HG02852 (cell line): ENCODE measurements around the gene ARHGAP11A.
"Not testable (repeated sequence)": the region's sequence is repeated elsewhere in the genome, so short reads cannot be mapped to it uniquely, and the experiment has no call there.

Experiments used
- ATAC-seq: cut with Tn5 transposase; IDR thresholded peaks from one replicate; pipeline ENCODE4 v1.9.1; 2021; ENCODE audit warnings: mild to moderate bottlenecking, moderate library complexity; ENCODE audit not compliant: unreplicated experiment

ARHGAP11A gene, protein sequence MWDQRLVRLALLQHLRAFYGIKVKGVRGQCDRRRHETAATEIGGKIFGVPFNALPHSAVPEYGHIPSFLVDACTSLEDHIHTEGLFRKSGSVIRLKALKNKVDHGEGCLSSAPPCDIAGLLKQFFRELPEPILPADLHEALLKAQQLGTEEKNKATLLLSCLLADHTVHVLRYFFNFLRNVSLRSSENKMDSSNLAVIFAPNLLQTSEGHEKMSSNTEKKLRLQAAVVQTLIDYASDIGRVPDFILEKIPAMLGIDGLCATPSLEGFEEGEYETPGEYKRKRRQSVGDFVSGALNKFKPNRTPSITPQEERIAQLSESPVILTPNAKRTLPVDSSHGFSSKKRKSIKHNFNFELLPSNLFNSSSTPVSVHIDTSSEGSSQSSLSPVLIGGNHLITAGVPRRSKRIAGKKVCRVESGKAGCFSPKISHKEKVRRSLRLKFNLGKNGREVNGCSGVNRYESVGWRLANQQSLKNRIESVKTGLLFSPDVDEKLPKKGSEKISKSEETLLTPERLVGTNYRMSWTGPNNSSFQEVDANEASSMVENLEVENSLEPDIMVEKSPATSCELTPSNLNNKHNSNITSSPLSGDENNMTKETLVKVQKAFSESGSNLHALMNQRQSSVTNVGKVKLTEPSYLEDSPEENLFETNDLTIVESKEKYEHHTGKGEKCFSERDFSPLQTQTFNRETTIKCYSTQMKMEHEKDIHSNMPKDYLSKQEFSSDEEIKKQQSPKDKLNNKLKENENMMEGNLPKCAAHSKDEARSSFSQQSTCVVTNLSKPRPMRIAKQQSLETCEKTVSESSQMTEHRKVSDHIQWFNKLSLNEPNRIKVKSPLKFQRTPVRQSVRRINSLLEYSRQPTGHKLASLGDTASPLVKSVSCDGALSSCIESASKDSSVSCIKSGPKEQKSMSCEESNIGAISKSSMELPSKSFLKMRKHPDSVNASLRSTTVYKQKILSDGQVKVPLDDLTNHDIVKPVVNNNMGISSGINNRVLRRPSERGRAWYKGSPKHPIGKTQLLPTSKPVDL

DNA sequence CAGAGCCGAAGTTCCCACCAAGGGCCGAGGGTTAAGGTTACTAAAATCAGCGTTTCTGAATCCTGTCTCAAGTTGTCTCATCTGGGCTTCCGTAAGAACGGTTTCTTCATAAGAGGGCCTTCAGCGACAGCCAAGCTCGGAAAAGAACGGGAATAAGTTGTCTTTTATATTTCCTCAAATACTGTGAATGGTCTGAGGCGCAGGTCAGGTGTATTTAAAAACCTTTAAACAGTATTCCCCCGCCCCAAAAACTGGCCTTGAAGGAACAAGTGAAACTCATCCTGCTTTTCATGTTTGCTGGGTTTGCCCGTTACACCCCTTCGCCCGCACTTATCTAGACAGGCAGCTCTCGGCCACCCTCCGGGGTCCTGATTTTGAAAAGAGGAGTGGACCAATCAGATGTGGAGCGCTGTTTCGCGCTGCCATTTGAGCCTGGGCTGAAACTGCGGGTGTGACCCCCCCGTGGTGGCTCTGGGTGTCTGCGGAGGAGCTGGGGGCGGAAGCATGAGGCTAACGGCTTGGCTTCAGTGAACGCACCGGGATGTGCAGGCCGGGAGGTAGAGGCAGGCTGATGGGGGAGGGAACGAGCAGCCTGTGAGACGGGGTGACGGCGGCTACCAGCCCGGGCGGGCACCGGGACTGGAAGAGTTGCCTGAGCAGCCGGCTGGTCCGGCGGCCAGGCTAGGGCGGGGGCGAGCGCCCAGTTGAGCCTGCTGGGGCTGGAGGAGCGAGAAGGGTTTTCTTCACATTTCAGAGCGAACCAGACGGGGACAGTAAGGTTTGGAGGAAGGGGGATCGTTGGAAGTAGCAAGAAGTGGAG lies at the start of gene ARHGAP11A:
Gene ARHGAP11A, plus strand, starts transcription at position 454 of the 820 bp plus-strand sequence. CDS start 708 bp downstream, outside the sequence.
- peak; percentile 79 for ATAC-seq

DNA sequence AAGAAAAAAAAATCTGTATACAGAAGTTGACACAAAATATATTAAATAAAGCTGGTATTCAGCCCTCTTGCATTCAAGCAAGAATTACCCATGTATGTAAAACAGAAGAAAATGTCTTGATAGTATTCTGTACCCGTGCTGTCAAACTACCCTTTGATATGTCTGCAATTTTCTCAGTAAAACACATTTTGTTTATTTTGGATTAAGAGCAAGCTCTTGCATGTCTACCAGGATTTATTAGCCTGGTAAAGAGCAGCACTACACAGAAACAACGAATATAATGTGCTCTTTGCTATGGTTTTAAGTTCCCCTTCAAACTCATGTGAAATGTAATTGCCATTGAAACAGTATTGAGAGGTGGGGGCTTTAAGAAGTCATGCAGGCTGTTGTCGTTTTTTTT lies 46.3 kb upstream of the ARHGAP11A start:
- not testable (repeated sequence) for ATAC-seq

DNA sequence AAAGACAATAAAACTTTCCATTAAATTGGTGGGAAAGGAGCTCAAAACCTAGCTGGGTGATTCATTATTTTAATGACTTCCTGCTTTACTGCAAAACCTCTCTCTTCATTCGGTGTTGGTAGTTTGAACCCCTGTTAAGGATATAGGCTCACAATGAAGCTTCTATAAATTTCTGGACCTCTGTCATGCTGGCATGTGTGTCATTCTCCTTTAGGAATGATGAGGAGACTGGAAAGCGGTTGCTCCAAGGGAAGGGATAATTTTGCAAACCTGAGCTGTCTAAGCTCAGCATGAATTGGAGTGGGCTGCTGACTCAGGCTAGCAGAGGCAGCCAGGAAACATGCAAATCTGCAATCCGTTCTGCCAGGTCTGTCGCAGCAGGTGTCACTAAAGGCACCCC lies 36.8 kb upstream of the ARHGAP11A start:
- not testable (repeated sequence) for ATAC-seq

DNA sequence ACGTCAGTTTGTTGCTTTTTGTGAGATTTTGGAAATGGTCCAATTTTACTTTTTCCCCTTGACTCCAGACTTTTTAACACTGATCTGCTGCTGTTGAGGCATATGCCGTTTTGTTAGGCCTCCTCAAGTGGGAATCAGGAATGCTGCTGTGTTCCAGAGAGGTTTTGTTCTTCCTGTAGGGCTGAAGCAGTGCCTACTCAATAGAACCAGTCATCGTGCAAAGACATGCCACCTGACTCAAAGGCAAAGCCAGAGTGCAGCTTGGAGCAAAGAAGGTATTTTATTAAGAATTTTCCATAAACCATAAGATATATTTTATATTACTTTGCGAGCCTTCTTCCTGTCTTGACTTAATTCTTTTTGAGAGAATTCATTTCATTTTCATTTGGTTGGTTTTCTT lies 29.5 kb upstream of the ARHGAP11A start:
- ATAC-seq, result not testable (repeated sequence)

DNA sequence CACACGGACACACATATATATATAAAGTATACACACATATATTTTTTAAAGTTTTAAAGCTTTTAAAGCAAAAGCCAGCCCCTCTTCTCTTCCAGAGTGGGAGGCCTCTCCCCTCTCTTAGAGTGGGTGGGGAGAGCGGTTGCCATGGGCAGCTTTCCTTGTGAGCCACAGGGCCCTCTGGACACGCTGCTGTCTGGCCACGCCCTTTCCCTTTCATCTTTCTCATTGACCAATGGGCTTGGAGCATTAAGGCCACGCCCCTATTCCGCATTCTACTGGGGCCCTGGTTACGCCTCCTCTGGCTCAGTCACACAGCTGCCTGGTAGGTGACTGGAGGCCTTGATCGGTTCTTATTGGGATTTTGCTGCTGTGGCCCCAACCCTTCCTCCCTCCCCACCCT lies 22.2 kb upstream of the ARHGAP11A start, which contains the start of gene GOLGA8N:
Gene GOLGA8N, plus strand, starts transcription at position 306 of the 400 bp plus-strand sequence.
- not testable (repeated sequence) for ATAC-seq

DNA sequence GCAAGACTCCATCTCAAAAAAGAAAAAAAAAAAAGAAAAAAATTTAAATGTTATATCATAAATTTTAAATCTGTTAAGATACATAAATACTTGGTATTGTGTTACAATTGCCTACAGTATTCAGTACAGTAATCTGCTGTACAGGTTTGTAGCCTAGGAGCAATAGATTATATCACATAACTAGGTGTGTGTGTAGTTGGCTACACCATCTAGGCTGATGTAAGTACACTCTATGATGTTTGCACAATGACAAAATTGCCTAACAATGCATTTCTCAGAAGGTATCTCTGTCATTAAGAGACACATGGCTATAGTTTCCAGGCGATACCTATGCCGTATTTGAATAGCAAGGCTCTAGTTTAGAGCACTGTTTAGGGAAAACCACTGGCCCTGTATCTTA lies 5.8 kb upstream of the ARHGAP11A start:
- not testable (repeated sequence) for ATAC-seq

DNA sequence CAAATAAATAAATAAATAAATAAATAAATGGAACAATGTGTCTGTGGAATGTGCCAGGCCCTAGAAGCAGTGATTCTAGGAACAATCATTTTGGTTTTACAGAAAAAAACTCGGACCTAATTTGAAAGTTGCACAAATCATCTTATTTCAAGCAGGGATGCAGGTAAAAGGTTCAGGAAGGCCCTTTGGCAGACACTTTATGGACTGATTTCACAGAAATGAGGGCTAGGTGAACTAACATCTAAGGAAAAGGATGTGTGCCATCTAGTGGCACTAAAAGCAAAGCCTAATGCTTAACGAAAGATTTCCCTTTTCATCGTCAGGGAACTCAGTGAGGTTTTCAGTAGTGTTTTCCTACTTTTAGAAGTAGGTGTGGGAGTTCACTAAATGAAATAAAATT lies 4.6 kb upstream of the ARHGAP11A start:
- ATAC-seq, result not testable (repeated sequence)

DNA sequence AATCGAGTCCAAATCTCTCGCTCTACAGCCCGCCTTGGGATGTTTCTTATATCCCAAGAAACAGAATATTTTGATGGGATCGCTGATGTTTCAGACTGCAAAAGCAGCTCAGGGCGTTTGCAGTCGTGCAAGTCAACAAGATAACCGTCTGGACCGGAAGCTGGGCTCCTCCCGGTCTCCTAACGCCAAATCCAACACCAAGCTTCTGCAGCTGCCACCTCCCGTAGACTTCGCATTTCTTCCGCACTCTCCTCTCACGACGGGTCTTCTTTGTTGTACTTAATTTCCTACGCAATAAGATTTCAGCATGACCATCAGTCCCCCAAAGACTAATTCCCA lies 623 bp upstream of the ARHGAP11A start:
- peak; percentile 16 for ATAC-seq

DNA sequence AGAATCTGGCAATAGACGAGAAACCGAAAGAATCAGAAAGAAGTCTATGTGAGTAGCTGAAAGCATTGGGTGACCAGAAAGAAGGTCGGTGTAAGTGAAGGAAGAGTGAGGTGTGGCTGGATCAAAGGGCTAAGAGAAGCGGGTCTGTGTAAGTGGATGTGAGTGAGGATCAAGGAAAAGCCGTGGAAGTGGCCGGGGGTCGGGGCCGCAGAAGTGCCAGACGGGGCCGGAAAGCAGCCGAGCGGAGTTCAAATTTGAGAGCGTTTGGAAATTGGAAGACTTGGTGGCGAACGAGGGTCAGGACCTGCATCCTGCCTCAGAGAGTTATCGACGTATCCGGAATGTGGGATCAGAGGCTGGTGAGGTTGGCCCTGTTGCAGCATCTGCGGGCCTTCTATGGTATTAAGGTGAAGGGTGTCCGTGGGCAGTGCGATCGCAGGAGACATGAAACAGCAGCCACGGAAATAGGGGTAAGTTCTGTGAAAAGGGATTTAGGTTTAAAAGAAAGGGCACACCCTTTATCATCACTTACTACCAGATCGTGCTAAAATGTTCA lies 645 bp downstream of the ARHGAP11A start:
- ATAC-seq, result peak; percentile 14

DNA sequence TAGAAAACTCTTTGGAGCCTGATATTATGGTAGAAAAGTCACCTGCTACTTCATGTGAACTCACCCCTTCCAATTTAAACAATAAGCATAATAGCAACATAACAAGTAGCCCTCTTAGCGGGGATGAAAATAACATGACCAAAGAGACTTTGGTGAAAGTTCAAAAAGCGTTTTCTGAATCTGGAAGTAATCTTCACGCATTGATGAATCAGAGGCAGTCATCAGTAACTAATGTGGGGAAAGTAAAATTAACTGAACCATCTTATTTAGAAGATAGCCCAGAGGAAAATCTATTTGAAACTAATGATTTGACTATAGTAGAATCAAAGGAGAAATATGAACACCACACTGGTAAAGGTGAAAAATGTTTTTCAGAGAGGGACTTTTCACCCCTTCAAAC lies 21.1 kb downstream of the ARHGAP11A start:
- ATAC-seq, result no peak

DNA sequence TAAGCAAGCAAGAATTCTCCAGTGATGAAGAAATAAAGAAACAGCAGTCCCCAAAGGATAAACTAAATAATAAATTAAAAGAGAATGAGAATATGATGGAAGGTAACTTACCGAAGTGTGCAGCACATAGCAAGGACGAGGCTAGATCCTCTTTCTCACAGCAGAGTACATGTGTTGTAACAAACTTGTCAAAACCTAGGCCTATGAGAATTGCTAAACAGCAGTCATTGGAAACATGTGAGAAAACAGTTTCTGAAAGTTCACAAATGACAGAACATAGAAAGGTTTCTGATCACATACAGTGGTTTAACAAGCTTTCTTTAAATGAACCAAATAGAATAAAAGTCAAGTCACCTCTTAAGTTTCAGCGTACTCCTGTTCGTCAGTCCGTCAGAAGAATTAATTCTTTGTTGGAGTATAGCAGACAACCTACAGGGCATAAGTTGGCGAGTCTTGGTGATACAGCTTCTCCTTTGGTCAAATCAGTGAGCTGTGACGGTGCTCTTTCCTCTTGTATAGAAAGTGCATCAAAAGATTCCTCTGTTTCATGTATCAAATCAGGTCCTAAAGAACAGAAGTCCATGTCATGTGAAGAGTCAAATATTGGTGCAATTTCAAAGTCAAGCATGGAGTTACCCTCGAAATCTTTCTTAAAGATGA lies 21.7 kb downstream of the ARHGAP11A start:
- ATAC-seq, result peak; percentile 67

DNA sequence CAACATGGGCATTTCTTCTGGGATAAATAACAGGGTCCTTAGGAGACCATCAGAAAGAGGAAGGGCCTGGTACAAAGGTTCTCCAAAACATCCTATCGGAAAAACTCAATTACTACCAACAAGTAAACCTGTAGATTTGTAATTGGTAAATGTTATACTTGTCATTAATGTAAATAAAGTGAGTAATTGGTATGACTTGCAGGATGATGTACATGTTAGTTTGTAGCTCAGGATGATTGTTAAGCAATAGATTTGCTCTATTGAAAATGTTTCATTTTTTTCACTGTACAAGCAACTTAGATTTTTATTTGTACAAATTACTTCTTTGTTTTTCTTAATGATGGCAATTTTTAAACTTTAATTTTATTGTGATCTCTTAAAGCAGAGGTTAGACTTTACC lies 22.4 kb downstream of the ARHGAP11A start:
- ATAC-seq, result no peak

DNA sequence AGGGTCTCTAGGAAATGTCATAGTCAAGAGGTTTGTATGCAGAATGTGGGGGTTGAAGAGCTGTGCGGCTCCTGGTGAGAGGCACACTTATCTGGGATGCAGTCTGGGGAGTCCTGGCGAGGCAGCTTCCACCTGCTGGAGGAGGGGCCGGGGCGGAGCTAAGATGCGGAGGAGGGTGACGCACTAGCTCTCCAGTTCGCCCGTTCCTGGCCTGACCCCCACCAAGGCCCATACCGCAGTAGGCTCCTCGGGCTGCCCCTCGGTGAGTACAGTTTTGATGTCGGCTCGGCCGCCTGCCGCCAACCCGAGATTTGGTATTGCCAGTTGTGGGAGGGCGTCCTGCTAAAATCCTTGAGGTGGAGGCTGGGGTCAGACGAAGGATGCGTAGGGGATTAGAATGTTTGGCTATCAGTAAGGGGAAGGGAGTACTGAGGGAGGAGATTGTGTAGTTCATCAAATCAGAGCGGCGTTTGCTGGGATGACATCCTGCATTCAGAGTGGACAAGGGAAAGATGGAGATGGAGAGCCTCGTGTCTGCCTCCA lies 26.3 kb downstream of the ARHGAP11A start, which contains the start of gene SCG5:
Gene SCG5, plus strand, starts transcription at position 194 of the 543 bp plus-strand sequence. CDS start 1,883 bp downstream, outside the sequence.
- ATAC-seq, result no peak

DNA sequence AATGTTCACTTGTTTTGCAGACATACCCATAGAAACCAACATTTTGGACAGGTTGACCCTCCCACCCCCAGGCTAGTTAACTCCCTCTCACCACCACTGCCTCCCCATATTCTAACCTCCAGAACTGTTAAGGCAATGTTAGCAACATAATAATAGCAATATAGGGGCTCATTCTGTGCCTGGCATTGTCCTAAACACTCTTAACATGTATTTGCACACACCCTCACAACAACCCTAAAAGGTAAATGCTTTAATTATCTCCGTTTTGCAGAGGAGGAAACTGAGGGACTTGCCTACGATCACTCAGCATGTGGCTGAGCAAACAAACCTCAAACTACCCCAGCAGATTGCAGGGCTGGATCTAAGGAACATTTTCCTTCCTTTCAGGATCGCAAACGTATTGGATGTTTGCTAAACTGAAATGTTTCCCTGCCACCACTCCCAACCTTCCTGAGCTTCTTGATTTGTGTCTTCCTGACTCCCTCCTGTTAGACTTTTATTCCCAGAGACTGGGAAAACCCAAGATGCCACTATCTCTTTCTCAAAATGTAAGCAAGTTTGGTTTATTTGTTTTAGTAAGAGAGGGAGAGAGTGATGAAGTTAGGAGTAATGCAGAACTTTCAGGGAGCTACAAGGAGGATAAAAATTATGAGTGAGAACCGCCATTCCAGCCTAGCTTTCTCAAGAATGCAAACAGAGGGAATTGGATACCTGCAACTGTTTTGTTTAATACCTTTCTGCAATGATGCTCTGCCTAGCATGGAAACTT lies 27.5 kb downstream of the ARHGAP11A start:
- ATAC-seq, result no peak

DNA sequence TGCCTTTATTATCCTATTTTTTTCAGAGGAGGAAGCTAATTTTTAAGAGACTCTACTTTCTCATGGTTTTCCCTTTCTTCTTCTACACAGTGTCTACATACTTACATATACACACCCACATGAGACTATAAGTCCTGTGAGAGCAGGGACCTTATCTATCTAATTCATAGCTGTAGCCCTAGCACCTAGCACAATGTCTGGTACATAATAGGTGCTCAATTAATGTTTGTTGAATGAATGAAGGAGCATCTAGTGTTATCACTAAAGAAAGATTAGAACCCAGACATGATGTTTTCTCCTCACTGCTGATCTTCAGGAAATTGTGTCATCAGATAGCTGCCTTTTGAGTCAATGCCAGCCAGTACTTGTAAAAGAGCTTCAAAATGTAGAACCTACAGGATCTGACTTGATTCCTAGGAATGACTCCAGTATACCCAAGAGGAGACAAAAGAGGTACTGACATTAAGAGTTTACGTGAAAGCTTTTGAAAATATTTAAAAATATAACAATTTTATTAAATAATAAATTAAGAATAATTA lies 28.7 kb downstream of the ARHGAP11A start:
- no peak for ATAC-seq

DNA sequence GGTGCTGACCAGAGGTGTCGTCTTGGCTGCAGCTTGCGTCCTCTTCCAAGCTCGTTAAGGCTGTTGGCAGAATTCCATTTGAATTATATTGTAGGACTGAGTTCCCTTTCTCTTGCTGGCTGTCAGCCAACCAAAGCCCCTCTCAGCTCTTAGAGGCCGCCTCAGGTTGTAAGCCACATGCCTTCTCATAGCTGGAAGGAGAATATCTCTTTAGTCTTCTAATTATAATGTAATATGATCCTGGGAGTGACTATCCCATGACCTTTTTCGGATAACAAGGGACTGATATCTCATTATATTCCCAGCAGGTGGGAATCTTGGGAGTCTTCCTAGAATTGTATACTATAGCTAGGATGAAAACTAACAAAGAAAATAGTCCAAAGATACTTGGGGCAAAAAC lies 31.0 kb downstream of the ARHGAP11A start:
- no peak for ATAC-seq

DNA sequence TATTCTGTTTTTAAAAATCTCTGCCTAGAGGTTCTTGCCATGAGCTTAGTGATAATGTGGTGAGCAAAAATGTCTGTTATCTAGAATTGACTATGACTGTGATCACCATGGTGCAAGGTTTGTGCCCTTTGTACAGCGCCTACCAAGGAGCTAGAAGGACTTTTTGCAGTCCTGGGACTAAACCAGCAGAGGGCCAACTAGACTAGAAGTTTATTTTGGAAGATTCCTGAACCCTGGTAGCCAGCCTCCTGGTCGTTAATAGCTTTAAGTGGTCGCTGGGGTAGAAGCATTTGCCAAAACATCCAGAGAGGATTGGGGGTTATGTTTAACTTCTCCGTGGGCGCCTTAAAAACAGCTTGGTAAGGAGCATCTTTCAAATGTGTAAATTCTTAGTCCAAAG lies 34.0 kb downstream of the ARHGAP11A start:
- no peak for ATAC-seq

DNA sequence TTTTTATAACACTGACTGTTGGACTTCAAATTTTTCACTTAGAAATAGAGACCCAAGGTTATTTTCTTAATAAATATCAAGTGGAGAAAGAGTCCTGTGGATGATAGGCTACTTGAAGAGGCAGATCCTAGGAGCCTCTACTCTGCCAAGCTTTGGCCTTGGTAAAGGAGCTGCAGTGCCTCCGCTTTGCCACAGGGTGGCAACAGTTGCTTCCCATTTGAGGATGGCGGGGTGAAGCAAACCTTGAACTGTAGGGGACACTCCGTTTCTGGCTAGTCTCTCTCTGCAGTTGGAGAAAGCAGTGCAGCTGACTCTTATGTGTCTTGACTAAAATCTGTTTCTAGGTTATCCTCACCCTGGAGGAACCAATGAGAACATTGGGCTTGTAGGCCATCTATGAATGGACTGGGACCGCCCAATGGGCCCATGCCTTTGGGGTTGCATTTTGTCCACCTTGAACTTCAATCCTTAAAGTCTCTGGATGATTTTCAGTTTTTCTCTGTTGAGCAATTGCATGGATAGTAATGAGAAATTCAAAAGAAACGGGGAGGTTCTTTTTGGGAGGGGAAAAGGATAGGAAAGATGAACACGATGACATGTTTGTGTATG lies 36.0 kb downstream of the ARHGAP11A start:
- ATAC-seq, result no peak
